A673 (cell line): ENCODE results near the gene SEC14L5. TPM values are rescaled to one million over a fixed set of nuclear protein-coding genes. Genes with fewer than 3 reads are reported as not detected.

Experiments
- BruUV-seq: library from RNA; stranded (reverse); fragments of 400-500 nt; replicated peaks from 2 replicates; lab custom pipeline; 2021; lab: Mats Ljungman, UMichigan
- CTCF ChIA-PET: fragments of 300-600 bp; sonication (Branson Sonifier 250); formaldehyde crosslinking; loops from one replicate; lab custom pipeline; 2022; ENCODE audit warnings: antibody characterized with exemption; lab: Charles Lee
- POLR2A ChIA-PET: fragments of 300-600 bp; sonication (Branson Sonifier 250); formaldehyde crosslinking; loops from one replicate; lab custom pipeline; 2022; ENCODE audit warnings: antibody characterized with exemption; ENCODE audit not compliant: low non-redundant PET; lab: Charles Lee
- DNase-seq: peaks from one replicate; pipeline ENCODE4 v3.0.0-alpha.2; 2015; ENCODE audit warnings: low spot score
- H3K27ac ChIP-seq: fragments of 200-600 bp; sonication (generic); 2 replicates; pipeline ENCODE4 v1.5.1; 2016; ENCODE audit warnings: mixed run types, low read depth, mild to moderate bottlenecking, mixed read lengths, antibody characterized with exemption, low read length; ENCODE audit not compliant: poor library complexity, severe bottlenecking
- H3K27me3 ChIP-seq: fragments of 200-600 bp; sonication (generic); replicated peaks from 2 replicates; pipeline ENCODE4 v1.6.1; 2017; ENCODE audit warnings: mixed run types, low read depth, mild to moderate bottlenecking, mixed read lengths, antibody characterized with exemption, low read length; ENCODE audit not compliant: insufficient read depth, poor library complexity
- H3K36me3 ChIP-seq: fragments of 200-600 bp; sonication (generic); 2 replicates; pipeline ENCODE4 v1.6.1; 2016; ENCODE audit warnings: mixed run types, mild to moderate bottlenecking, mixed read lengths, antibody characterized with exemption, low read length; ENCODE audit not compliant: insufficient read depth, poor library complexity, severe bottlenecking
- H3K4me1 ChIP-seq: fragments of 200-600 bp; sonication (generic); 2 replicates; pipeline ENCODE4 v1.6.1; 2017; ENCODE audit warnings: mixed run types, mild to moderate bottlenecking, mixed read lengths, antibody characterized with exemption, low read length; ENCODE audit not compliant: insufficient read depth, poor library complexity, severe bottlenecking
- H3K4me3 ChIP-seq: fragments of 200-600 bp; sonication (generic); 2 replicates; pipeline ENCODE4 v1.5.1; 2016; ENCODE audit warnings: low read depth, mixed run types, mild to moderate bottlenecking, mixed read lengths, low read length; ENCODE audit not compliant: poor library complexity, severe bottlenecking
- H3K9me3 ChIP-seq: fragments of 200-600 bp; sonication (generic); 2 replicates; pipeline ENCODE4 v1.6.1; 2016; ENCODE audit warnings: mixed run types, low read depth, mild to moderate bottlenecking, mixed read lengths, antibody characterized with exemption, low read length; ENCODE audit not compliant: poor library complexity, severe bottlenecking
- CTCF ChIP-seq: fragments of 300-800, 200-600 bp; sonication (generic); conservative IDR thresholded peaks from 2 replicates; pipeline ENCODE4 v1.5.1; 2017; ENCODE audit warnings: low read depth, mild to moderate bottlenecking, antibody characterized with exemption, low read length, moderate library complexity, mixed read lengths
- EZH2 ChIP-seq: fragments of 200-600 bp; sonication (generic); IDR thresholded peaks from 2 replicates; pipeline ENCODE4 v1.6.1; 2017; ENCODE audit warnings: borderline replicate concordance, low read depth, mild to moderate bottlenecking, mixed read lengths, antibody characterized with exemption, low read length; ENCODE audit not compliant: poor library complexity, severe bottlenecking
- intact Hi-C: fragments of 100-400 bp; cut with micrococcal nuclease; formaldehyde crosslinking; loops from one replicate; pipeline ENCODE4 v1.10.0; 2022; ENCODE audit not compliant: unreplicated experiment
- total RNA-seq: library from RNA; stranded (reverse); gene quantifications from 2 replicates; pipeline ENCODE4 v1.2.3, GENCODE V29; 2021

SEC14L5 gene
- total RNA-seq, 1 experiment from 2014 or later = 0.04 TPM

GRCh38 chr16:5011637-5012036 lies 53.5 kb downstream of the SEC14L5 start:
- peaks cover 40% of the 10 kb centered on the region for H3K27me3 ChIP-seq
- CTCF ChIA-PET = no interaction called here
- no peaks in the 10 kb centered on the region for H3K9me3 ChIP-seq
- H3K27ac ChIP-seq = no peak overlapping the region
- BruUV-seq = no TSS peak
- no peaks in the 10 kb centered on the region for H3K4me1 ChIP-seq
- POLR2A ChIA-PET = no interaction called here
- TF ChIP-seq CTCF (no peak), EZH2 (no peak)
- no peaks in the 10 kb centered on the region for H3K36me3 ChIP-seq
- intact Hi-C loops = no loop called here
- no peak for DNase-seq
- H3K4me3 ChIP-seq = no peak overlapping the region

GRCh38 chr16:5012887-5013286 lies 54.8 kb downstream of the SEC14L5 start:
- Histone ChIP-seq H3K36me3 (no peaks in the 10 kb centered on the region), H3K9me3 (no peaks in the 10 kb centered on the region), H3K4me3 (no peak overlapping the region), H3K27ac (no peak overlapping the region), H3K4me1 (no peaks in the 10 kb centered on the region), H3K27me3 (peaks cover 40% of the 10 kb centered on the region)
- ChIA-PET CTCF (no interaction called here), POLR2A (no interaction called here)
- intact Hi-C loops = no loop called here
- no peak for DNase-seq
- TF ChIP-seq EZH2 = no peak
- no peak for TF ChIP-seq CTCF
- no TSS peak for BruUV-seq

- Histone ChIP-seq H3K9me3 (no peaks in the 10 kb centered on the region), H3K4me1 (no peaks in the 10 kb centered on the region), H3K27ac (no peak overlapping the region), H3K27me3 (peaks cover 23% of the 10 kb centered on the region), H3K4me3 (no peak overlapping the region), H3K36me3 (no peaks in the 10 kb centered on the region)
- intact Hi-C loops = no loop called here
- no TSS peak for BruUV-seq
- ChIA-PET CTCF (no interaction called here), POLR2A (no interaction called here)
- TF ChIP-seq CTCF (no peak), EZH2 (no peak)
- no peak for DNase-seq
These were observed 57.2 kb downstream of the SEC14L5 start for GRCh38 chr16:5015351-5015750.
